Measurements from ENCODE around the gene YJU2. TPM values are rescaled to one million over a fixed set of nuclear protein-coding genes. Genes with fewer than 3 reads are reported as not detected.

The YJU2 gene
- polyA plus RNA-seq, 1 of the 3 experiments (the other 2 are of a cell fraction), result 29.0 TPM

DNA sequence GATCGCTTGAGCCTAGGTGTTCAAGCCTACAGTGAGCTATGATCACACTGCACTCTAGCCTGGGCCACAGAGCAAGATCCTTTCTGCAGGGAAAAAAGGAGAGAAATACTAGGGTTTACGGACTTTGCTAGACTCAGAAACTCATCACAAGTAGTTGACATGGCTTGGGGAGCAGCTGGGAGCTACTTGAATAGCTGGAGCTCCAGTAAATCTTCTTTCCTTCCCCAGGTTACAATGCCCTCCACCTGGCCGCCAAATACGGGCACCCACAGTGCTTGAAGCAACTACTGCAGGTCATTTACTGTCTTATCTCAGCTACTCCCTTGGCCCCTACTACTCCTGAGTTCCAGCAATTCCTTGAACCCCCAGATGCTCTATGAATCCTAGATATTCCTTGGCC is 45.1 kb upstream of the YJU2 start:
- ChIA-PET CTCF (interaction anchor here (0.9 to 4.9 kb wide), 8 partner anchors 9 to 216 kb away, joined by 3 to 35 read pairs (median 4); partner anchors contain the start of gene EEF2), POLR2A (no interaction called here)
- H2AFZ ChIP-seq (ENCODE audit: low read depth), result no peak overlapping the region
- H3K79me2 ChIP-seq (ENCODE audit: insufficient read depth), result no peaks in the 10 kb centered on the region
- 69% methylated on average over 4 of the region's 4 CpGs for WGBS (ENCODE audit: low lambda C conversion rate)
- H3F3A ChIP-seq (replicated peaks; ENCODE audit: insufficient read depth), result peaks cover 2% of the 10 kb centered on the region
- no peak overlapping the region for H3K27ac ChIP-seq (ENCODE audit: low read depth in 2 of 2, low read length in 1 of 2)
- H3K9ac ChIP-seq, result no peak overlapping the region
- H3K9me2 ChIP-seq, result no peaks in the 10 kb centered on the region
- DNase-seq, result no peak
- no peaks in the 10 kb centered on the region for H3K9me3 ChIP-seq
- TF ChIP-seq, protein P1, sequence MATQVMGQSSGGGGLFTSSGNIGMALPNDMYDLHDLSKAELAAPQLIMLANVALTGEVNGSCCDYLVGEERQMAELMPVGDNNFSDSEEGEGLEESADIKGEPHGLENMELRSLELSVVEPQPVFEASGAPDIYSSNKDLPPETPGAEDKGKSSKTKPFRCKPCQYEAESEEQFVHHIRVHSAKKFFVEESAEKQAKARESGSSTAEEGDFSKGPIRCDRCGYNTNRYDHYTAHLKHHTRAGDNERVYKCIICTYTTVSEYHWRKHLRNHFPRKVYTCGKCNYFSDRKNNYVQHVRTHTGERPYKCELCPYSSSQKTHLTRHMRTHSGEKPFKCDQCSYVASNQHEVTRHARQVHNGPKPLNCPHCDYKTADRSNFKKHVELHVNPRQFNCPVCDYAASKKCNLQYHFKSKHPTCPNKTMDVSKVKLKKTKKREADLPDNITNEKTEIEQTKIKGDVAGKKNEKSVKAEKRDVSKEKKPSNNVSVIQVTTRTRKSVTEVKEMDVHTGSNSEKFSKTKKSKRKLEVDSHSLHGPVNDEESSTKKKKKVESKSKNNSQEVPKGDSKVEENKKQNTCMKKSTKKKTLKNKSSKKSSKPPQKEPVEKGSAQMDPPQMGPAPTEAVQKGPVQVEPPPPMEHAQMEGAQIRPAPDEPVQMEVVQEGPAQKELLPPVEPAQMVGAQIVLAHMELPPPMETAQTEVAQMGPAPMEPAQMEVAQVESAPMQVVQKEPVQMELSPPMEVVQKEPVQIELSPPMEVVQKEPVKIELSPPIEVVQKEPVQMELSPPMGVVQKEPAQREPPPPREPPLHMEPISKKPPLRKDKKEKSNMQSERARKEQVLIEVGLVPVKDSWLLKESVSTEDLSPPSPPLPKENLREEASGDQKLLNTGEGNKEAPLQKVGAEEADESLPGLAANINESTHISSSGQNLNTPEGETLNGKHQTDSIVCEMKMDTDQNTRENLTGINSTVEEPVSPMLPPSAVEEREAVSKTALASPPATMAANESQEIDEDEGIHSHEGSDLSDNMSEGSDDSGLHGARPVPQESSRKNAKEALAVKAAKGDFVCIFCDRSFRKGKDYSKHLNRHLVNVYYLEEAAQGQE (IDR thresholded peaks at IDR 0.05; ENCODE audit: low read depth, low read length), result no peak
- TF ChIP-seq FOSL2 (IDR thresholded peaks at IDR 0.05; ENCODE audit: borderline replicate concordance, low read depth), result no peak
- no peak for TF ChIP-seq POLR2AphosphoS5 (IDR thresholded peaks at IDR 0.05; ENCODE audit: low read depth, low read length)
- no peak for TF ChIP-seq NRF1 (IDR thresholded peaks at IDR 0.05; ENCODE audit: low read depth, low read length)
- no peak for TF ChIP-seq MXI1 (IDR thresholded peaks at IDR 0.05; ENCODE audit: low read depth, low read length)
- TF ChIP-seq RXRA (IDR thresholded peaks at IDR 0.05; ENCODE audit: borderline replicate concordance, low read depth), result no peak
- no peak for TF ChIP-seq TAF1 (IDR thresholded peaks at IDR 0.05; ENCODE audit: borderline replicate concordance, low read depth, low read length)
- TF ChIP-seq ELF1 (IDR thresholded peaks at IDR 0.05), result no peak
- no peak for TF ChIP-seq EP300 (IDR thresholded peaks at IDR 0.05; ENCODE audit: borderline replicate concordance in 1 of 2, low read depth in 1 of 2, low read length in 1 of 2)
- TF ChIP-seq, protein P2, sequence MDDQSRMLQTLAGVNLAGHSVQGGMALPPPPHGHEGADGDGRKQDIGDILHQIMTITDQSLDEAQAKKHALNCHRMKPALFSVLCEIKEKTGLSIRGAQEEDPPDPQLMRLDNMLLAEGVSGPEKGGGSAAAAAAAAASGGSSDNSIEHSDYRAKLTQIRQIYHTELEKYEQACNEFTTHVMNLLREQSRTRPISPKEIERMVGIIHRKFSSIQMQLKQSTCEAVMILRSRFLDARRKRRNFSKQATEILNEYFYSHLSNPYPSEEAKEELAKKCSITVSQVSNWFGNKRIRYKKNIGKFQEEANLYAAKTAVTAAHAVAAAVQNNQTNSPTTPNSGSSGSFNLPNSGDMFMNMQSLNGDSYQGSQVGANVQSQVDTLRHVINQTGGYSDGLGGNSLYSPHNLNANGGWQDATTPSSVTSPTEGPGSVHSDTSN (IDR thresholded peaks at IDR 0.05), result no peak
- TF ChIP-seq JUND (IDR thresholded peaks at IDR 0.05), result no peak
- TF ChIP-seq RCOR1 (IDR thresholded peaks at IDR 0.05; ENCODE audit: low read length), result no peak
- TF ChIP-seq, protein P3, sequence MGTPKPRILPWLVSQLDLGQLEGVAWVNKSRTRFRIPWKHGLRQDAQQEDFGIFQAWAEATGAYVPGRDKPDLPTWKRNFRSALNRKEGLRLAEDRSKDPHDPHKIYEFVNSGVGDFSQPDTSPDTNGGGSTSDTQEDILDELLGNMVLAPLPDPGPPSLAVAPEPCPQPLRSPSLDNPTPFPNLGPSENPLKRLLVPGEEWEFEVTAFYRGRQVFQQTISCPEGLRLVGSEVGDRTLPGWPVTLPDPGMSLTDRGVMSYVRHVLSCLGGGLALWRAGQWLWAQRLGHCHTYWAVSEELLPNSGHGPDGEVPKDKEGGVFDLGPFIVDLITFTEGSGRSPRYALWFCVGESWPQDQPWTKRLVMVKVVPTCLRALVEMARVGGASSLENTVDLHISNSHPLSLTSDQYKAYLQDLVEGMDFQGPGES (IDR thresholded peaks at IDR 0.05; ENCODE audit: low read depth, low read length), result no peak
- TF ChIP-seq, protein P4, sequence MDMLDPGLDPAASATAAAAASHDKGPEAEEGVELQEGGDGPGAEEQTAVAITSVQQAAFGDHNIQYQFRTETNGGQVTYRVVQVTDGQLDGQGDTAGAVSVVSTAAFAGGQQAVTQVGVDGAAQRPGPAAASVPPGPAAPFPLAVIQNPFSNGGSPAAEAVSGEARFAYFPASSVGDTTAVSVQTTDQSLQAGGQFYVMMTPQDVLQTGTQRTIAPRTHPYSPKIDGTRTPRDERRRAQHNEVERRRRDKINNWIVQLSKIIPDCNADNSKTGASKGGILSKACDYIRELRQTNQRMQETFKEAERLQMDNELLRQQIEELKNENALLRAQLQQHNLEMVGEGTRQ (IDR thresholded peaks at IDR 0.05; ENCODE audit: borderline replicate concordance, low read depth, low read length), result no peak
- TF ChIP-seq RFX5 (IDR thresholded peaks at IDR 0.05; ENCODE audit: low read length), result no peak
- TF ChIP-seq EZH2phosphoT487 (IDR thresholded peaks at IDR 0.05; ENCODE audit: borderline replicate concordance, low read depth), result no peak
- no peak for TF ChIP-seq FOXJ3 (CRISPR knock-in tag; IDR thresholded peaks at IDR 0.05)
- H3K4me2 ChIP-seq, result no peak overlapping the region
- H3K27me3 ChIP-seq (ENCODE audit: insufficient read depth), result peaks cover 56% of the 10 kb centered on the region
- H3K4me1 ChIP-seq (ENCODE audit: control insufficient read depth in 1 of 2, insufficient read depth in 2 of 2, low read depth in 1 of 2, low read length in 1 of 2), result no peaks in the 10 kb centered on the region
- no peak overlapping the region for H3K4me3 ChIP-seq (ENCODE audit: low read depth in 2 of 2, low read length in 1 of 2)
- H4K20me1 ChIP-seq (ENCODE audit: insufficient read depth), result no peaks in the 10 kb centered on the region
- H3K36me3 ChIP-seq (replicated peaks in 1 of 2; ENCODE audit: control insufficient read depth in 1 of 2, insufficient read depth in 2 of 2, low read length in 1 of 2), result no peaks in the 10 kb centered on the region

Measured in SK-N-SH (cell line).